NCI-H2171 treated with DMSO at 0.1 percent for 48 hours (cell line): ENCODE data around the gene ATP5F1C.
"Not testable (repeated sequence)": the region's sequence is repeated elsewhere in the genome, so short reads cannot be mapped to it uniquely, and the experiment has no call there.

Source experiments
- DNase-seq: peaks from one replicate; lab custom pipeline; 2025; lab: John Stamatoyannopoulos, UW

The ATP5F1C gene

DNA sequence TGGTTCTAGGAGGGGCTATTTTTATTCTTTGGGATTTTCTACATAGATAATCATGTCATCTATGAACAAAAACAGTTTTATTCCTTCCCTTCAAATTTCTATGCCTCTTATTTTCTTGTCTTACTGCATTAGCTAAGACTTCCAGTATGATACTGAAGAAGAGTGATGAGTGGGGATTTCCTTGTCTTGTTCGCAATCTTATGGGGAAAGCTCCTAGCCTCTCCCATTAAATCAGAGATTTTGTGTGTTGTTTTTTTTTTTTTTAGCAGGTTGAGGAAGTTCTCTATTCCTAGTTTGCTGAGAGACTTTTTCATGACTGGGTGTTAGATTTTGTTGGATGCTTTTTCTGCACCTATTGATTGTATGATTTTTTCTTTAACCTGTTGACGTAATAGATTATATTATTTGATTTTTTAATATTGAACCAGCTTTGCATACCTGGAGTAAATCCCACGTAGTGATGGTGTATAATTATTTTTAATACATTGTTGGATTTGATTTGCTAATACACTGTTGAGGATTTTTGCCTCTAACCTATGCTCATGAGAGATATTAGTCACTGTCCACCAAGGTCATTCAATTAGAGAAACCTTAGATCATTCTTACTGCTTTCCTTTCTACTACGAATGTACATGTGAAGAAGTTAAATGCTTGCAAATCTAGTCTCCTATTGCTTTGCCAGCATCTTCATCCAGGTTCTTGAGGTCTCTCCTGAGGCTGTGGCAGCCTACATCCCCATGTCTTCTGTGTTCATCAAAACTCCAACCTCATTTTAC is 6.5 kb downstream of the ATP5F1C start:
- no peak for DNase-seq

DNA sequence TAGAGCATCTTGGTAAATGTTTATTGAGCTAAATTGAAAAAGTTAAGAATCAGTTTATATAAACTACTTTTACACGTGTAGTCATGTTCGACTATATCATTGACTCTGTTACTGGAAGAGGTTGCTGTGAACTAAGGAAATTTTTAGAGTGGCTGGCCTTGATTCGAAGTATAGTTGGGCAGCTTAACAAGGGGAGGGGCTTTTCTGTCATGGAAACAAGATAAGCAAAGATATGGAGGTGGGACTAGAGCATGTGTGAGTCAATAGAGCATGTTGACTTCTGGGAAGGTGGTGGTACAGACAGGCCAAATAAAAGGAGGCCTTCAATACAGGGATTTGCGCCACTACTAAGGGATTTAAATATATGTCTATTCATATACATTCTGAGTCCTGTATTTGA is 7.6 kb downstream of the ATP5F1C start:
- no peak for DNase-seq

DNA sequence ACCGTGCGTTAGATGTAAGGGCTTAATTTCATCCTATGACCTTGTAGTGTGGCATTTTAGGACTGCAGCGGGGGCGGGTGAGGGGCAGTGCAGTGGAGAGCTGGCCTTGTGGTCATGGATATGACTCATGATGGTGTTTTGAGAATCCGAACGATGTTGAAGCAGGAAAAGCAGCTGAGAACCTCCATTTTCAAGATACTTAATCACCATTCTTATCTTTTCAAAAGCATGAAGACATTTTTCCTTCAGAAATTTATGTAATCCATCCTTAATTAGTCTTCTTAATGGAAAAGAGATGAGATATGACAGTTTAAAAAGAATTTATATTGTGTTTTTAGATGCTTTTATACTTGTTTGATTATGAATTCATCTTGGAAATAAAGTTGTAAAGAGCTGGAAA is 9.6 kb downstream of the ATP5F1C start:
- no peak for DNase-seq

DNA sequence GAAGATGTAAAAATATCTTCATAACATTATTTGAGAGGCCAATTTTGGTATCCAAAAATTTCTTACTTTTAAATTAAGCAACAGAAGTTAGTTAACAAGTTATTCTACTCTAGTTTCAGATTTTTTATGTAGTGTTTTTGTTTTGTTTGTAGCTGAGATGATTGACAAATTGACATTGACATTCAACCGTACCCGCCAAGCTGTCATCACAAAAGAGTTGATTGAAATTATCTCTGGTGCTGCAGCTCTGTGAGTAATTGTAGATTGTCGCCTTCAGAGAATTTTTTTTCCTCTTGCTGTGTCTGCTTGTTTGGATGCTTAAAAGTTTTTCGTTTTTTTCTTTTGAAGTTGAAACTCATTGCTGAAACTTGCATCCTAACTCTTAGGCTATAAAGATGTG is 14.6 kb downstream of the ATP5F1C start:
- DNase-seq, result no peak

DNA sequence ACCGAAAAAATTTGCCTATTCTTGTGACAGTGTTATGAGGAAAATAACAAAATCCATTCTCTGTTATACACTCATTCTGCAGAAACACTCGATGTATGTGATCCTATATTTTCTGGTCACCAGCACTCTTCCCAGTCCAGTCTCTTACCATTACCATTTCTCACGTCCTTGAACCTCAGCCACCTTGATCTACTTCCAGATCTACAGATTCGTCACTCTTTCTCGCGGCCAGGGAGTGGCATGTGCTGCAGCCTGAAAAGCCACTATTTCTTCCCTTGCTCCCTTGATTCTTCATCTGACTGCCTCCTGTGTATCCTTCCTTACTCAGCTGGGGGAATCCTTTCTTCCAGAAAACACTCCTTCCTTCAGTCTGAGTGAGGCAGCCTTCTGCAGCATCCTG is 16.2 kb downstream of the ATP5F1C start:
- DNase-seq, result no peak

DNA sequence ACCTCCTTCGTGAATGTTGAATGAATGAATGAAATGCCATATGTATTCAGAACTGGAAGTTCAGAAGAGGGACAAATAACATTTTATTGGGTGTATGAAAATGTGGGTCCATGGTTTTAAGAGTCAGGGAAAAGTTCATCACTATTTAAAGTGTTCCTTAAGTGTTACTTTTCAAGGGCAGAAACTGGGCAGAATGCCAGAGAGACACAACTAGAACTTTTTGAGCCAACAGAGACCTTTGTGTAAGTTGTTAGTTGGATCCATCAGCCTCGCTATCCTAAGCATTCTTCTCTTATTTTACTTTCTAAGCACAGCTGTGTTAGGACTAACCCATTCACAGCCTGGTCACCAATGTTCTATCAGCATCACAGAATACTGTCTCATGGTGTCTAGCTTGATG is 16.8 kb downstream of the ATP5F1C start:
- no peak for DNase-seq

DNA sequence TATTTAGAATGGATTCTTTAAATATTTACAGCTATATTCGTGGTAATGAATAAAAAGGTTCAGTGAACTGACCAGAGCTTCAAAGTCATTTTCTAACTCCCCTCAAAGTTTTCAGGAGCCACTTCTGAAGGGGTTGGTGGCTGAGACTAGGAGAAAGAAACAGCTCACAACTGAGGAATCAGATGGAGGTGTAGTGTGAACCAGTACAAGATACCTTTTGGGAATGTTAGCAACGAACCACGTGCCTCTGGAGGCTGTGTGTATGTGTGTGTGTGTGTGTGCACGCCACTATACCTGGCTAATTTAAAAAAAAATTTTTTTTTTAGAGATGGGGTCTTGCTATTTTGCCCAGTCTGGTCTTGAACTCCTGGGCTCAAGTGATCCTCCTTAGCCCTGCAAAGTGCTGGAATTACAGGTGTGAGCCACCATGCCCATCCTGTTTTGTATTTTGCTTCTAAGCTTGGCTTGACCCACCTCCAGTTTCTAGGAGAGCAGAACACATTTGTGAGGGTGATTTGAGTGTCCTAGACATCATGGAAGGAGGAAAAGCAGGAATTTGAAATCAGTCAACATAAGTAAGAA is 20.8 kb downstream of the ATP5F1C start:
- no peak for DNase-seq

DNA sequence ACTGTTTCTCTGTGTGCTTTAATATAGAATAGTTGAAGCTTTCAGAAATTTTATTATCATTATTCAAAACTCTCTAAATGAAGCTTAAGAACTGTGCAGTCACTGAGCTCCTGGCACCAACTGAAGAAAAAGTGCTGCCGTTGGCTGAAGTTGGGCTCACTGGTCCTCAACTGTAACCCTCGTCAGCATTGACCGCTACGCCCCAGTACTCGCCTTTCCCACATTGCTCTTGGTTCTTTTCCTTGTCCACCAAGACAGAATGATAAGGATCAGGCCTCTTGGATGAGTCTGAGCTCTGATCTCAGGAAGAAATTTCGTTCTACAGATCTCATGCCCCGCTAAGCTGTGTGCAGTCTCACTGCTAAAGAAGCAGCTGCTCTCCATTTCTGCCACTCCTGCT is 22.5 kb downstream of the ATP5F1C start:
- DNase-seq, result no peak

DNA sequence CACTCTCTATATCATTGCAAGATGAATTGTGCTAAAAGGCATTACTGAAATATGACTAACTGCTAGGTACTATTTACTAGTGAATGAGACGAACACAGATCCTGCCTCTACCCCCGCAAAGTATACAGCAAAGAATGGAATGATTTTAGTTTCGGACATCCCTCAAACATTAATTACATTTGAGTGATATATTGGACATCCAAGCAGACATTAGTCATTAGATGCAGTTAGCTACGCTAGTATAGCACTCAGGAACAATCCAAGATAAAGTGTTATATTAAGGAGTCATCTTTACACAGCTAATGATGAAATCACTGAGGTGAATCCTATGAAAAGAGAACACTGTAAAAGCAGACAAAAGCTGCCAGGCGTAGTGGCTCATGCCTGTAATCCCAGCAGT is 23.0 kb downstream of the ATP5F1C start:
- DNase-seq, result no peak

DNA sequence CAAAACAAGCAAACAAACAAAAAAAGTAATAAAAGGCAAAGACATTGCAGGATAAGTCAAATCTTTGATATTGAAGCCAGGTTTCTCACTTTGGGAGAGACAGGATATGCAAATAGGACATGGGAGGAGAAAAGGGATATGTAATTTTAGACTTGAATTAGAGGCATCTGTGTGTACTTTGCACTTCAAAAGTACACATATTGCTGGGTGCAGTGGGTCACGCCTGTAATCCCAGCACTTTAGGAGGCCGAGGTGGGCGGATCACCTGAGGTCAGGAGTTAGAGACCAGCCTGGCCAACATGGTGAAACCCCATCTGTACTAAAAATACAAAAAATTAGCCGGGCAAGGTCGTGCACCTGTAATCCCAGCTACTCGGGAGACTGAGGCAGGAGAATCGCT is 23.8 kb downstream of the ATP5F1C start:
- DNase-seq, result not testable (repeated sequence)

DNA sequence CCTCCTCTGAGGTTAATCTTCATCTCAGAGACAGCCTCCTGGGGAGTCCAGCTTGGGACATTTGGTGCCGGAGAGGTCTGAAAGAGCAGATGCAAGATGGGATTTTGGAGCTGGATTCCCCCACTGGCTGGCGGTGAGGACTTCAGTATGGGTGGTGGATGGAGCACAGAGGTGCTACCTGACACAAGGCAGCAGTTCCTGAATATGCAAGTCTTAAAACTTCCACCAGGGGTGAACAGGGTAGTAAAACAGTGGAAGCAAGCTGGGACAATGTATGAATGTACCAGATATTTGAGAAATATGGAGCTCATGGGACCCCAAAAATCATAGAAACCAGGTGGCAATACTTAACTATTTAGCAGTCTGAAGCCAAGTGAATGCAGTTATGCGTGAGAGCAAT is 25.5 kb downstream of the ATP5F1C start:
- no peak for DNase-seq

DNA sequence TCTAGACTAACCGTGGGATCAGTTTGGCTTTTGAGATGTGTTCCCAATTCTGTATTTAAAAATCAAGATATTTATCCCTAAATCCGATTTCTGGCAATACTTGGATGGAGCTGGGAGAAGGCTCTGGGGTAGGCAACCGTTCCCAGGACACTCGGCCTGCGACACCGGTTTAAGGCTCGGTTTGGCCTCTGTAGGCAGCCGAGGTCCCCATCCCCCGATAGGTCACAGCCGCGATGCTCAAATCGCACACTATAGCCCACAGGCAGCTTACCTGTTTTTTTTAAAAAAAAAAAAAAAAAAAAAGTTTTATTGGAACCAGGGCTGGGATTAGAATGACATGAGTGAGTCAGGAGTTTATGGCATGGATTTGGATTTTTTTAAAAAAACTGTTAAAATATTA is 29.6 kb downstream of the ATP5F1C start:
- no peak for DNase-seq

DNA sequence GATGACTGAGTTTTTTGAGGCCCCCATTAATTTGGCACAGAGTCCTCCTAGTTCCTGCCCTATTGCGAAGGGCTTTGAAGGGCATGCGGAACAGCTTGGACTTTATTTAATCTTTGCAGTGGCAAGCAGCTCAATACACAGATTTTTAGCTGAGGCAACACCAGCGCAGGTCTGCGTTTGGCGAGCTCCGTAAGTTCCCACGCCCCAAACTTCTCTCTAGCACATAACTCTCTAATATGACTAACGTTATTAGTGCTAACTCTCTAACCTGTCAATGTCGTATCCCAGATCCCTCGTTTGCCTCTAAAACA is 30.0 kb downstream of the ATP5F1C start:
- DNase-seq, result no peak

DNA sequence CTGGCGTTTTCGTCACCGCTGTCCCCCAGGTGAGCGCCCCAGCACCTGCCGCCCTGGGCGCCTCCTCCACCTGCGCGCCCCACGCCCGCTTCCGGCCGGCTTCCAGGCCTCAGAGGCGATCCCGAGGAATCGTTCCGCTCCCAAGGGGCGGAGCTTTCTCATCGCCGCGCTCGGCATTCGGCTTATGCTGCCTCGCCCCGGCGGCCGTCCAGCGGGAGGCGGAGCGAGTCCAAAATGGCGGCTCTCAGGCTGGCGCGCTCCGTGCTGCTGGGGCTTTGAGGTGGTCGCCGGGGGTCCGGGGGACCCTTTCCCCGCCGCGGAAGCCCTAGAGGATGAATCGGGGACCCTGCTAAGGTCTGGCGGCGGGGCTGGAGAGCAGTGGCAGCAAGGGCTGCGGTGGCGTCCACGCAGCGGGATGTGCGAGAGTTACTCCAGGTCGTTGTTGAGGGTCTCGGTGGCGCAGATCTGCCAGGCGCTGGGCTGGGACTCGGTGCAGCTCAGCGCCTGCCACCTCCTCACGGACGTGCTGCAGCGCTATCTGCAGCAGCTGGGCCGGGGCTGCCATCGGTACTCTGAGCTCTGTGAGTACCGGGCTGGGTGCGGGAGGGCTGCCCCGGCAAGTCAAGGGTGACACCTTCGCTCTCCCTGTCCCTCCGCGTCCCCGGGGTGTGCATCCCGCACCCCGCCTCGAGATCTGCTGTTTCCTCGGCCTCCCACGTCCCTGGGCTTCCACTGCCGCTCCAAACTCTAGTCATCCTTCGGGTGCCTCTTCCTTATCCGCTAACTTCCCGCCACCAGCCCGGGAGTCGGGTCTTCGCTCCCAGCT is 30.5 kb downstream of the ATP5F1C start, which contains the start of gene TAF3:
Gene TAF3 (plus strand): TSS at position 211 of the 826 bp plus-strand sequence. CDS start 205 bp downstream, at position 416.
- DNase-seq, result peak; percentile 75

DNA sequence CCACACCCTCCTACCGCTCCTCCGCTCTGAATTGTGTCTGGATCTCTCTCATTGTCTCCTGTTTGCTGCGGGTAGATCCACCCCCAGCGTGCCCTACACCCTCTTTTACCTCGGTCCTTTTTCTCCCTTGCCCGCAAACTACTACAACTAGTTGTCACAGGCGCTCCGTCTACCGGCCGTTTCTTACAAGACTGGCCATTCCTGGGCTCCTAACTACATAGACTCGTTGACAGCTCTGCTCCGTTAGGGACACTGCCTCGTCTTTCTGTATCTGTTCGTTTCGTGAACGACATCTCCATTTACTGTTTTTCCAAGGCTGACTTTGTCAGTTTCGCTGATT is 31.1 kb downstream of the ATP5F1C start:
- peak; percentile 2 for DNase-seq

DNA sequence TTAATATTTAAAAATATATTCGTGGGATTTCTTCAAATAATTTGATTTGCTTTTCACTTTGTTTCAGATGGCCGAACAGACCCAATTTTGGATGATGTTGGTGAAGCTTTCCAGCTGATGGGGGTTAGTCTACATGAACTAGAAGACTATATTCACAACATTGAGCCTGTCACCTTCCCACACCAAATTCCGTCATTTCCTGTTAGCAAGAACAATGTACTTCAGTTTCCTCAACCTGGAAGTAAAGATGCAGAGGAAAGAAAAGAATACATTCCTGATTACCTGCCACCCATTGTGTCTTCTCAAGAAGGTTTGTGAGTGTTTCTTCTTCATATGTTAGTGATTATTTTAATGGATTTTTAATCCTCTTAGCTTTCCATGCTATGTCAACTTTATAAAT is 36.3 kb downstream of the ATP5F1C start:
- no peak for DNase-seq

DNA sequence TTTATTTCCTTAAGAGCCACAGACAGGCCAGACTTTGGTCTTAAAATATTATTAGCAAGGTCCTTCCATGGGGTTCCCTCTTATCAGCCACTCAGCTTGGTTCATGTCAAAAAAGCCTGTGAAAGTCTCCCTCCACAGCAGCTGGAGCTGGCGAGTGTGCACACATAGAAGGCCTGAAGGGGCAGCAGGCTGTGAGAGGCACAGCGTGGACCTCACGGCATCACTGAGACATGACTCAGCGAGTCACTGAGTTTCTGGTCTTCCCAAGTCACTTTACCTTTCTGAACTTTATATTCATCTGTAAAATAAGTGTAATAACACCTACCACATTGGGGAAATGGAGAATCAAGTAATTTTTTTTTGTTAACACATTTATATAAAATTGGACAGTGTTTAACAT is 39.0 kb downstream of the ATP5F1C start:
- DNase-seq, result no peak

DNA sequence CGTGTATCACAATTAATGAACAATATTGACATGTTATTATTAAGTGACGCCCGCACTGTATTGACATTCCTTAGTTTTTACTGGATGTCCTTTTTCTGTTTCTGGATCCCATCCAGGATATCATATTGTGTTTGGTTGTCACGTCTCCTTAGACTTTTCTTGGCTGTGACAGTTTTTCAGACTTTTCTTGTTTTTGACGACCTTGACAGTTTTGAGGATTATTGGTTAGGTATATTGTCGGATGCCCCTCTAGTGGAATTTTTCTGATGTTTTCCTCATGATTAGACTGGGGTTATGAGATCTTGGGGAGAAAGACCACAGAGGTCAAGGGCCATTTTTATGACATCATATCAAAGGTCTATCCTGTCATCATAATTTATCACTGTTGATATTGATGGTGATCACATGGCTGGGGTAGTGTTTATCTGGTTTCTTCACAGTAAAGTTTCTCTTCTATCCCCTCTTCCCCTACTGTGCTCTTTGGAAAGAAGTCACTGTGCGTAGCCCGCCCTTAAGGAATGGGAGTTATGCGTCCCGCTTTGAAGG is 41.4 kb downstream of the ATP5F1C start:
- no peak for DNase-seq

DNA sequence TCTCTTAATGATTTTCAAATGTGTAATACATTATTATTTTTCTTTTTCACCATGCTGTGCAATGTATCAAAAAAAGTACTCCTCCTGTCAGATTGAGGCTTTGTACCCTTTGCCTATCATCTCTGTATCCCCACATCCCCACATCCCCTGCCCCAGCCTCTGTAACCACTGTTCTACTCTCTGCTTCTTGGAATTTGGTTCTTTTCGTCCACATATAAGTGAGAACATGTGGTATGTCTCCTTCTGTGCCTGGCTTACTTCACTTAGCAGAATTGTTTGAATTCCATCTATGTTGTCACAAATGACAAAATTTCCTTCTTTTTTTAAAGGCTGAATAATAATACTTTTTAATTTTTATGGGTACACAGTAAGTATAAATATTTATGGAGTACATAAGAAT is 44.1 kb downstream of the ATP5F1C start:
- no peak for DNase-seq

DNA sequence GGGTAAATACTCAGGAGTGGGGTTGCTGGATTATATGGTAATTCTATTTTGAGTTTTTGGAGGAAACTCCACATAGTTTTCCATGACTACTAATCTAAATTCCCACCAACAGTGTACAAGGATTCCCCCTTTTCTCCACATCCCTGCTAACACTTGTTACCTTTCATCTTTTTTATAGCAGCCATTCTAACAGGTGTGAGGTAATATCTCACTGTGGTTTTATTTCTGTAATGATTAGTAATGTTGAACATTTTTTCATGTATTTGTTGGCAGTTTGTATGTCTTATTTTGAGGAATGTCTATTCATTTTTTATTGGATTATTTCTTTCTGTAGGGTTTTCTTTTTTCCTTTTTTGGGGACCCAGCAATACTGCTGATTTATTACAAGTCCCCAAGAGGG is 45.2 kb downstream of the ATP5F1C start:
- no peak for DNase-seq

DNA sequence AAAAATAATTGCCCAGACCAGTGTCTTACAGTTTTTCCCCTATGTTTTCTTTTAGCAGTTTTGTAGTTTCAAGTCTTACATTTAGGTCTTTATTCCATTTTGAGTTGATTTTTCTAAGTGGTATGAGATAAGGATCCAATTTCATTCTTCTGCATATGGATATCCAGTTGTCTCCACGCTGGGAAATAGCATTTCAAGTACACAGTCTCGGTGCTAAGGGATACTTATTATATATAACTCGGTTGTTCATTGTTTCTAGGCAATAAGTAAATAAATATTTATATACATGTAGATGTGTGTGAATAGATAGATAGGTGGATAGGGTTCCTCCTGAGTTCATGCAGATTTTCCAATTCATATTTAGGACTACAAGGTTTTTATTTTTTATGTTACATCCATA is 46.3 kb downstream of the ATP5F1C start:
- DNase-seq, result no peak

DNA sequence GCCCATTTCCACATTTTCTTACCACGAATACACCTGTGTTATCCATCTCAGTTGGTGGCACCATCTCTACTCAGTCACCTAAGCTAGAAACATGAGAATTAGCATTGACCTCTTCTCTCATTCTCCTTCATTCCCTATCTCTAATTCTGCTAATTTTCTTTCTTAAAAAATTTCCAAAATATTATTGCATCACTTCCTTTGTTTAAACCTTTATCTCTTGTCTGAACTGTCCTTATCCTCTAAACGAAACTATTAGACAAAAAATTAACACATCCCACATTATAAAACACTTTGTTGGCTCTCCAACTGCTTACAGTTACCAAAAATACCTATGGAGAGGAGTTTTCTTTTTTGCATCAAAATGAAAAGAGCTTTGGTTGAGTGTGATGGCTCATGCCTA is 48.6 kb downstream of the ATP5F1C start:
- no peak for DNase-seq

DNA sequence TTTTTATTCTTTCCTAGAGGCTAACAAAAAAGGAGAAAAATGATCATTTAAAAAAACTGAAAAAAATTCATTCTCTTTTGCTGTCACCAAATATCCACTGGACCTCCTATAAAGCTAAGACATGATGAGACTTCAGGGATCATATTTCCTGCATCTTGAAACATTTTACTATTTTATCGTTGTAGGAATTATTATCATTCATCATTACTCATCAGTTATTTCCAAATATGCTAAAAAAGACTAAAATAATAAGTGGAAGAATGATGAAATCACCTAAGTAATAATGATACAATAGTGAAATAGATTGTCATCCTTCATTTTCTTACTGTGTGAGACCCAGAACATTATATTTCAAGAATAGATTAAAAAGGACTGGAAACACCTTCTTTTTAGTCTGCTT is 58.6 kb downstream of the ATP5F1C start:
- no peak for DNase-seq
